HG02678 (cell line): ENCODE results near the gene SAMD14.

ENCODE experiments used
- ATAC-seq: cut with Tn5 transposase; IDR thresholded peaks from one replicate; pipeline ENCODE4 v1.9.1; 2021; ENCODE audit warnings: mild to moderate bottlenecking, moderate library complexity; ENCODE audit not compliant: unreplicated experiment

SAMD14 gene

DNA sequence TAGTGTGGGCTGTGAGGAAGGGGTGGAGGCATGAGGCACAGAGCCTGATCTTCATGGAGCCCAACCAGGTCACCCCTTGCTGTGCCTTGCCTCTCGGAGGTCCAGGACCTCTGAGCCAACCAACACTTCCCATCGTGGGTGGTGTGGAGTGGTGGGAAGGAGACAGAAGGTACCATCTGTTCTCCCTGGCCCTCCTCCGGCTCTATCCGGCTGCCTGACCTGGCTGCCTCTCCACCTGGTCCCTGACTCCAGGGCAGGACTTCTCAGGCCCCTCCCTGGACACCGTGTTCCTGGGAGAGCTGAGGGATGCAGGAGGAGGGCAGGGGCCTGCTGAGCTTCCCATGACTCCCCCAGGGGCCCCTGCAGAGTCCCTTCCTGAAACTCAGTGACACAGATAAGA lies 31.0 kb downstream of the SAMD14 start:
- no peak for ATAC-seq

DNA sequence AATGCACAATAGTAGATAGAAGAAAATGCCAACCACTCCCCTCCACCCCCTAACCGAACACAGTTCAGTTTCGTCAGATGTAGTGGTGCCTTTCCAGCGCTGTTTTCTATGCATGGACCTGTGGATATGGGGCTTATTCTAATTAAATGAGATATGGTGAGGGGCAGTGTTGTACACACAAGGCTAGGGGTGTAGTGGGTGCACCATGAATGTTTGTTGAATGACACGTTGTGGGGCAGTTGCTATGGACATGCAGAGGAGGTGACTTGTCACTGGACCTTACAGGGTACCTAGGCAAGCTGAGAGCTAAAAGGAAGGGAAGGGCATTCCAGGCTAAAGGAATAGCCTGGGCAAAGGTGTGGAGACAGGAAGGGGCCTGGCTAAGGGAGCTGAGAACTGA lies 31.4 kb downstream of the SAMD14 start:
- no peak for ATAC-seq

DNA sequence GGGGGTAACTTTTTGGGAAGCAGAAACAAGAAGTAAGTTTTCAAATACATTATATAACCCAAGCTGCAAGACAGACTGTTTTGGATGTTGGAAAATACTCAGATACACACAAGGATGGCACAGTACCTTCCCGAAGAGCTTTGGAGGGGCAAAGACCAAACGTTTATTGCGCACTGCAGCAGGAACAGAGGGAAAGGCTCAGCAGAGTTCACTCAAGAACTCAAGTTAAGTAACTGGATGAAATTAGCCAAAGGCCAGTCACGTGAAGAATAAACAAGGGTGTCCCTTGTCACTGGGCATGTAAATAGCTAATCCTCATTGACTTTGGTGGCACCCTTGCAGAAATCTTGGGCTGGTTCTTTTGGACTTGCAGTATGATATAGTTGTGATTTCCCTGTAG lies 32.0 kb downstream of the SAMD14 start:
- no peak for ATAC-seq

DNA sequence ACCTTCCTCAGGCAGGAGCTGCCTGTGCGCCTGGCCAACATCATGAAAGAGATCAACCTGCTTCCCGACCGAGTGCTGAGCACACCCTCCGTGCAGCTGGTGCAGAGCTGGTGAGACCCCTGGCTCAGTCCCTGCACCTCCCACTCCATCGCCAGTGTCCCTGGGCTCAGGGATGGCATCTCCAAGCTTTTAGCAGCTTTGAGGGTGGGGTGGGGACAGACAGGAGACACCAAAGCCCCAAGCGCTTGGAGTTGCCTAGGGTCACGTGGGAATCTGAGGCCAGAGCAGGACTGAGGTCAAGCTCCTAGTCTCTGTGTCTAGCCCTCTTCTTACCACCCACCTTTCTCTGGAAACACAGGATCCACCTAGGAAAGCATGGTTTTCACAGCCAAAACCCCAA lies 32.5 kb downstream of the SAMD14 start:
- ATAC-seq, result no peak

DNA sequence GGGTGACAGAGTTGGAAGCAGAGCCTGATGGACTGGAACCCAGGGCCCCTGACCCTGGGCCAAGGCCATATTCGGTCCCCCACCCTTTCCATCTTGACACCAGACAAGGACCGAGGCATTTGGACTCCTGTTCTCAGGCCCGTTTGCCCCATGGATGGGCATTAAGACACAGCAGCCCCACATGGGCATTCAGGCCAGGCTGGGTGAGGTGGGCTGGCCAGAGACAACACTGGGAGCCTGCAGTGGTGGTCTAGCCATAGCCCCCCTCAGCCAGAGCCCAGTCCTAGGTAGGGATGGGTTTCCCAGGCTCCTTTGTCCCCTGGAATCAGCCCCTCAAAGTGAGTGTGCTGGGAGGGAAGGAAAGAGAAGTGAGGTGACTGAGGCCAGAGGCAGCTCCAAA lies 33.2 kb downstream of the SAMD14 start:
- no peak for ATAC-seq

DNA sequence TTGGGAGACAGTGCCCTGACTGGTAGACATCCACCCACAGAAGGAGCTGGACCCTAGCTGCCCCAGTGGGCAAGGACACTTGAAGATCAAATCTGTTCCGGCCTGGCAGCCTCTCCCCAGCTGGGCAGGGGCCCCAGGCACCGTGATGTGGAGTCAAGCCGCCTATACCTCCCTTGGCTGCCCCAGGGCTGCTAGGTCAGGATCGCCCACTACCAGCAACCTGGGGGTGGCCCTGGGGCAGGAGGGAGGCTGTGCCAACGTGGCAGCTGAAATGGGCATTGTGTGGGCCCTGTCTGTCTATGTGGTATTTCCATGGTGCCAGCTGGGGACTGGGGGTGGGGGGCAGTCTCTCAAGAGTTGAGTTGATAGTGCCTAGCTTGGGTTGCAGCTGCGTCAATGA lies 33.9 kb downstream of the SAMD14 start:
- no peak for ATAC-seq

DNA sequence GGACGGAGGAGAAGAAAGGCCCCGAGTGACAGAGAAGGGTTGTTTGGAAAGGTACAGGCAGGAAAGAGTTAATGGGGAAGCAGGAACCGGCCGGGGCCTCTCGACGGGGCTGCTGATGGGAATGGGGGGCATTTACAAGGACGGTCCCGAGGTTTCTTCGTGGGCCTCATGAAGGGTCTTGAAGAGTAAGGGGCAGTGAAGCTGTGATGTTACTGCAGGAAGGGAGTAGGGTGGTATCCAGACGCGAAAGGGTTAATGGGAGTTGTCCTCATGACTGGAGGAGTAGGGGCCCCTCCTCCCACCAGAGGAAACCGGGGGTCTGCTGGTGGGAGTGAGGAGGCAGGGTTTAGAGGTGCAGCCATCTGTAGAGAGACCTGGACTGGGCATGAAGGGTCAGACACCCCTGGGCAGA lies 34.3 kb downstream of the SAMD14 start:
- no peak for ATAC-seq

DNA sequence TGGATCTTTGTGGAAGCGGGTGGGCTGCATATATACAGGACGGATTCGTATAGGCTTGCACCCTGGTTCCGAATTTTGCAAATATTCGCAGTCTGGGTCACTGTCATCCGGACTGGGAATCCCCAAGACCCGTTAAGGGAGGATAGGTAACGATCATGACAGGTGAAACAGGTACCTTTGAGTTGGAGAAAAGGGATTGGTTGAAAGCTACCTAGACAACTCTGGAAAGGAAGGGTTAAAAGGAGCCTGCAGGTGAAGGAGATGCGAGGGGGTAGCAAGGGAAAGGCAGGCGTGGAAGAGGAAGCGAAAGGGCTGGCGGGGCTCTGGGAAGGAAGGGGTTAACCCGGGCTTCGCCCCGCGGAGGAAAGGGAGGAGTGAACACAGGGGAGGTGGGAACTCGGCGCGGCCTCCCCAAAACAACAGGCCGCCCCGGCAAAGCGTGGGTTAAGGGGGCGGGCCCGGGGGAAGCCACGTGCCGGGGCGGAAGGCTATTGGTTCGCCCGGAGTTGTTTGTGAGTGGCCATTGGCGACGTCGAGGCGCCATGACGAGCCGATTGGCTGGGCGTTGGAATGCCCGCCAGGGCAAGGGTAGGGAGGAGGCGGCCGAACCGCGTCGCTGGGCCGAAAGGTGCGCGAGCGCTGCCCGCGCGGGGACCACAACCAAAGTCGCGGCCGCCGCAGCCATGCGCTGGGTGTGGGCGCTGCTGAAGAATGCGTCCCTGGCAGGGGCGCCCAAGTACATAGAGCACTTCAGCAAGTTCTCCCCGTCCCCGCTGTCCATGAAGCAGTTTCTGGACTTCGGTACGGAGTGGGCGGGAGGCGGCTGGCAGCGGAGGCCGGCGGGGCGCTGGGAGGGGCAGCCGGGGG lies 35.0 kb downstream of the SAMD14 start, which contains the start of gene PDK2:
Gene PDK2, plus strand, starts transcription at position 599 of the 867 bp plus-strand sequence. Its CDS starts 85 bp downstream, at position 684.
- peak; percentile 91 for ATAC-seq

DNA sequence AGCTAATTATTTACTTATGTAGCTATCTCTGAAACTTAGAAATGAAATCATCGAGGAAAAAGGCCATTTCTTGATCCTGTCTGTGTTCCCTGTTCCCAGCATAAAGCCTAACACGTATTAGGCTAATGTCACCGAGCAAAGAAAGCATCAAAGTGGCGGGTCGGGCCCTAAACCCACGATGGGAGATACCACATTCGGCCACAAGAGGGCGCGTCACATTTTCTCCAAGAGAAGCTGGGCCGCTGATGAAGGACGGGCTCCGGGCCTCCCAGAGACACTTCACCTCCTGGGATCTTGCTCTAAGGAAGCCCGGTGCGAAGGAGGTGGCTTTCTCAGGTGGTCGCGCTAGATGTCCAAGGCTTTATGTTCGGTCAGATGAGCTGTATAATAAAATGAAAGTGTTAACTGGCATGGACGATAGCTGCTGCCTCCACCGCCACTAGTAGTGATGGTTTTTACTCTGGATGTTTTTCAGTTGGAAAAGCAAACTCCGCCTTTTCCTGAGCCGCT lies 35.7 kb downstream of the SAMD14 start:
- ATAC-seq, result no peak

DNA sequence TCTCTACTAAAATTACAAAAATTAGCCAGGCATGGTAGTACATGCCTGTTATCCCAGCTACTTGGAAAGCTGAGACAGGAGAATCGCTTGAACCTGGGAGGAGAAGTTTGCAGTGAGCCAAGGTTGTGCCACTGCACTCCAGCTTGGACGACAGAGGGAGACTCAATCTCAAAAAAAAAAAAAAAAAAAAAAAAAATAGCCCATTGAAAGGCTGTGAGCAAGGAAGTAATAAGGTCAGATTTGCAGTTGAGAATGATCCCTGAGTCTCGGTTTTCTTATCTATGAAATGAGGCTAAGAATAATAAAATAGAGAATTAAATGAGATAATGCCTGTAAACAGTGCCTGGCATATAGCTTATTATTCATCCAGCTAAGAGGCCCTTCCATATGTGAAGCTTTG lies 36.2 kb downstream of the SAMD14 start:
- ATAC-seq, result no peak

DNA sequence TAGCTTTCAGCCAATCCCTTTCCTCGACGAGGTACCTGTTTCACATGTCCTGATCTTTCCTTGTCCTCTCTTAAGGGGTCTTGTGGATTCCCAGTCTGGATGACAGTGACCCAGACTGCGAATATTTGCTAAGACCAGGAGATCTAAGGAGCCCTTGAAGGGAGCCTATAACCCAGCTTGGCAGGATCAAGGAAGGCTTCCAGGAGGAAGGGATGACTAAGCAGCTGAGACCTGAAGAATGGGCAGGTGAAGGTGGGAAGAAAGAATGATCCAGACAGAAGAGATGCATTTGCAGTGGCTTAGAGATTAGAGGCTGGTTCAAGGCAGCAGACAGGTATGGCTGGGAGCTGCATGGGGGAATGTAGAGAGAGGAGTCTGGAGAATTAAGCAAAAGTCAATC lies 36.7 kb downstream of the SAMD14 start:
- no peak for ATAC-seq

DNA sequence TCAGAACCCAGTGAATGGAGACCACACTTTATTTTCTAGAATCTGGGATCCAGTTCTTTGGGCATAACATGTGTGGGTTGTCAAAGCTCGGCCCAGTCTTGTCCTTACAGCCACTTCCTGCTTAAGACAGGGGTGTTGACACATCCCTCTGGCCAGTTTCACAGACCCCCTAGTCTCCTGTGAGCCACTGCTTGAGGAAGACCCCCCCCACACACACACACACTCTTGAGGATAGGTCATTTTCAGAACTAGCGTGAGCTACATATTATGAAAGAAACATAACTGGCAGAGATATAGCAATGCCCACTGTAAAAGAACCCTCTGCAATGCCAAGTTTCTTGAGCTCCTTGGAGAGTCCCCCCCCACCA lies 38.1 kb downstream of the SAMD14 start:
- ATAC-seq, result no peak

DNA sequence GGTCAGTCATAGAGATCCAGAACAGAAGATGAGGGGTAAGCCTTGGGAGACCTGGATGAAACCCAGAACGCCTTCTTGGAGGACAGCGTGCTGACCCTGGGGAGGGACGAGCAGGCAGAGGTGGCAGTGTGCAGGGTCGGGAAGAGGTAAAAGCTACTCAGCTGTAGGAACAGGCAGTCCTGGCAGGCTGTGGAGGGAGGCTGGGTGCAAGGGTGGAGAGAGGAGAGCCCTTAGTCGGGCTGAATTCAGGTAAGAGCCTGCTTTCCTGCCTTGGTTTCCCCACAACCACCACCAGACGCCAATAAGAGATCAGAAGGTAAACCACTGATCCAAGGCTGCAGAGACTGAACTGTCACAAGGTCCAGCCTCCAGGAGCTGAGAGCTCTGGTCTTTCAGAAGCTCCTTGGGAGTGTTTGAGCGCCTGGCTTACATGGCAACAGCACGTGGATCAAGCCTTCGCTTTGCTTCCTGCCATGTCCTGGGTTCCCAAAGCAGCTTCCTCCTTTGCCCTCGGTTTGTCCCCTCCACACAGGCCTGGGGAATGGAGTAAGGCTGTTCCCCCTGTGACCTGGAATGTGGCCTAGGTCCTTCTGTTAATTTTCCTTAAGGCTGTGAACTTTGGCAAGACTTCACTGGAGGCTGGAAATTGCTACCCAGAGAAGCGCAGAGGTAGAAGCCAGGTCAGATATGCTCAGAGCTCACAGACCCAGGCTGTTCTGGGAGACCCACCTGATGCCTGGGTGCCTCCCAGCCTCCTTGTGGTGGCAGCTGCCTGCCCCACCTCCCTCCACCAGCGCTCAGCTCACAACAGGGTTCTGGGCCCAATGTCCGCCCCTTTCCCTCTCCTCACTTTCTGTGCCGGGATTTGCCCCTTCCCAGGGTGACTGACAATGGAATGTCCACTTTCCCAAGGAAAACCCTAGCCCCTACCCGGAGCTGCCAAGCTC lies 38.7 kb downstream of the SAMD14 start:
- no peak for ATAC-seq

DNA sequence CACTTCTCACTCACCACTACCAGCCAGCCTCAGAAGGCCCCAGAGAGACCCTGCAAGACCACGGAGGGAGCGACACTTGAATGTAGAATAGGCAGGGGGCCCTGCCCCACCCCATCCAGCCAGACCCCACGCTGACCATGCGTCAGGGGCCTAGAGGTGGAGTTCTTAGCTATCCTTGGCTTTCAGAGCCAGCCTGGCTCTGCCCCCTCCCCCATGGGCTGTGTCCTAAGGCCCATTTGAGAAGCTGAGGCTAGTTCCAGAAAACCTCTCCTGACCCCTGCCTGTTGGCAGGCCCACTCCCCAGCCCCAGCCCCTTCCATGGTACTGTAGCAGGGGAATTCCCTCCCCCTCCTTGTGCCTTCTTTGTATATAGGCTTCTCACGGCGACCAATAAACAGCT lies 39.9 kb downstream of the SAMD14 start:
- no peak for ATAC-seq

DNA sequence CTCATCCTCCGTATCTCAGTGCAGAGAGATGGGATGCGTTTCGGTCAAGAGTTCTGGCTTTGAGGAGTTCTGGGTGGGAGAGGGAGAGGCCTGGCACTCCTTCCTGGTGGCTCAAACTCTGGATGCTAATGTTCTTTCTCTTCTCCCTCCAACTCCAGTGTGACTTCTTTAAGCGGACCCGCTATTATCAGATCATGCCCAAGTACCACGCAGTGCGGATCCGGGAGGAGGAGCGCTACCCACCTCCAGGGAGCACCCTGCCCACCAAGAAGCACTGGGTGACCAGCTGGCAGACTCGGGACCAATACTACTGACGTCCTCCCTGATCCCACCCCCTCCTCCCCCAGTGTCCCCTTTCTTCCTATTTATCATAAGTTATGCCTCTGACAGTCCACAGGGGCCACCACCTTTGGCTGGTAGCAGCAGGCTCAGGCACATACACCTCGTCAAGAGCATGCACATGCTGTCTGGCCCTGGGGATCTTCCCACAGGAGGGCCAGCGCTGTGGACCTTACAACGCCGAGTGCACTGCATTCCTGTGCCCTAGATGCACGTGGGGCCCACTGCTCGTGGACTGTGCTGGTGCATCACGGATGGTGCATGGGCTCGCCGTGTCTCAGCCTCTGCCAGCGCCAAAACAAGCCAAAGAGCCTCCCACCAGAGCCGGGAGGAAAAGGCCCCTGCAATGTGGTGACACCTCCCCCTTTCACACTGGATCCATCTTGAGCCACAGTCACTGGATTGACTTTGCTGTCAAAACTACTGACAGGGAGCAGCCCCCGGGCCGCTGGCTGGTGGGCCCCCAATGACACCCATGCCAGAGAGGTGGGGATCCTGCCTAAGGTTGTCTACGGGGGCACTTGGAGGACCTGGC lies 40.8 kb downstream of the SAMD14 start:
- ATAC-seq, result no peak

DNA sequence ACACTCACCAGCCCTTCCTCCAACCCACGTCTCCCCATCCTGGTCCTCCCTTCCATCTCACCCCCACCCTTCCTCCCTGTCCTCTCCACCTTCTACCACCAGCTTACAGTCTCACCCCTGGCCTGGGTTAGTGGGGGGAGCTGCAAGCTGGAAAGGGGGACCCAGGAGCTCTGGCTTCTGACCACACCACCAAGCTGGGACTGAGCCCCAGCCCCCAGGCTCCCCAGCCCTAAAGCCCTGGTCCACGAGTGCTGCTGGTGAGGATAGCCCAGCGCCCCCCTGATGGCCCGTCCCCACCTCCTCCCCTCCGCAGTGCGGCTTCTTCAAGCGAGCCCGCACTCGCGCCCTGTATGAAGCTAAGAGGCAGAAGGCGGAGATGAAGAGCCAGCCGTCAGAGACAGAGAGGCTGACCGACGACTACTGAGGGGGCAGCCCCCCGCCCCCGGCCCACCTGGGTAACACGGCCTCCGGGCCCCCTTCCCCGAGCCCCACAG lies 42.0 kb downstream of the SAMD14 start:
- no peak for ATAC-seq

DNA sequence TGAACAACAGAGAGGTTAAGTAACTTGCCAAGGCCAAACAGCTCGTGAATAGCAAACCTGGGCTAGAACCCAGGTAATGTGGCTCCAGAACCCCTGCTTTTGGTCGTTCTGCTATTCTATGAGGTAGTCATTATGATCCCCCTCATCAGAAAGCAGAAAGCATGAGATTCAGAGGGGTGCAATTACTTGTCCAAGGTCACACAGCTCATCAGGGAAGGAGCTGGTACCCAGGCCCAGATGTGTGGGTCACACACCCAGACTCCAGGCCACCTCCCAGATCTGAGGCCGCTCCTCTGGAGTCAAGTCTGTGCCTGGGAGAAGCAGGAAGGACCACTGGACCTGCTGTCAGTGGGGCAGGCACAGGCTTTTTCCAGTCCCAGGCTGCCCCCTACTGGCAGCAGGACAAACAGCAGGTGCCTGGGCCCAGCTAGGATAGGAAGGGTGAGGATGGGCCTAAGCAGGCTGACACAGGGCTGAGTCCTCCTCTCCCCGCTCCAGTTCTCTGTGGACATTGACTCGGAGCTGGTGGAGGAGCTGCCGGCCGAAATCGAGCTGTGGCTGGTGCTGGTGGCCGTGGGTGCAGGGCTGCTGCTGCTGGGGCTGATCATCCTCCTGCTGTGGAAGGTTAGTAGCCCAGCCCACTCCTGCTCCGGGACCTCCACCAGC lies 42.6 kb downstream of the SAMD14 start:
- no peak for ATAC-seq

DNA sequence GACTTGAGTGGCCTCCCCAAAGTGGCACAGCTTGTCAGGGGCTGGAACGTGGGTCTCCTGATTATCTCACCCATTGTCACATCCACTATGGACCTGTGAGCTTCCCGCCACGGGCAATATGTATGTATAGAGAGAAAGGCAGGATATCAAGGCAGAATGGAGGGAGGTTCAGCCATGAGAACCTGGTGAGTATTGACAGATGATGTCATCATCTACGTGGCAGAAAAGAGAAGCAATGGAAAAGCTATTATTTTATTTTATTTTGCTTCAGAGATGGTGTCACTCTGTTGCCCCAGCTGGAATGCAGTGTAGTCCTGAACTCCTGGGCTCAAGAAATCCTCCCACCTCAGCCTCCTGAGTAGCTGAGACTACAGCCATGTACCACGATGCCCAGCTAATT lies 48.2 kb downstream of the SAMD14 start:
- no peak for ATAC-seq

DNA sequence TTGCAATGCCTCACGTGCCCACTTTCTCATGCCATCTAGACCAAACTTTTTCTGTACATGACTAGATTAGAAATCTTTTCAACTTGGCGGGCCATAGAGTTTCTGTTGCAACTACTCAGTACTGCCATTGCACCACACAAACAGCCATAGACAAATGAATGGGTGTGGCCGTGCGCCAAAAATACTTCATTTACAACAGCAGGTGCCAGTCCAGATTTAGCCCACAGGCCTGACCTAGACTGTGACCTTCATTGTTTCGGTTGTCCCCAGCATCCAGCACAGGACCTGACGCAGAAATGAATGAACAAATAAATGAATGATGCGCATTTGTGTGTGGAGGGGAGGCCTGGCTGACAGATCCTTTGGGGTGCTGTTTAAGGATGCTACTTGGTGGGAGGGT lies 49.1 kb downstream of the SAMD14 start:
- ATAC-seq, result no peak

DNA sequence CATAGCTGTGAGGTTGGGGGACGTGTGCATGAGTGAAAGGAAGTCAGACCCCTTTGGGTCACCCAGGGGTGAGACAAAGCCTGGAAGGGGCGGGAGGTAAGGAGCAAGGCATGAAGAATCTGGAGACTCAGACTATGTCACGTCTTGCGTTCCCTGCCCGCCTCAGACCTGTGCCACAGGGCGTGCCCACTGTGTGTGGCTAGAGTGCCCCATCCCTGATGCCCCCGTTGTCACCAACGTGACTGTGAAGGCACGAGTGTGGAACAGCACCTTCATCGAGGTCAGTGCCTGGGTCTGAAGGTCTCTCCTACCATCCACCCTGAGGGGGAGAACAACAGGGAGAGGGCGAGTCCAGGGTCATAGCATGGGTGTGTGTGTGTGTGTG lies 49.9 kb downstream of the SAMD14 start:
- no peak for ATAC-seq
